CD4-positive, alpha-beta T cell treated with Interleukin-21 for 1 hour (primary cell): Measurements from ENCODE around the gene ABCB1.
"Not testable (repeated sequence)": the region's sequence is repeated elsewhere in the genome, so short reads cannot be mapped to it uniquely, and the experiment has no call there.

ENCODE experiments used
- DNase-seq: peaks from one replicate; pipeline ENCODE4 v3.0.0-alpha.2; 2020

The ABCB1 gene

DNA sequence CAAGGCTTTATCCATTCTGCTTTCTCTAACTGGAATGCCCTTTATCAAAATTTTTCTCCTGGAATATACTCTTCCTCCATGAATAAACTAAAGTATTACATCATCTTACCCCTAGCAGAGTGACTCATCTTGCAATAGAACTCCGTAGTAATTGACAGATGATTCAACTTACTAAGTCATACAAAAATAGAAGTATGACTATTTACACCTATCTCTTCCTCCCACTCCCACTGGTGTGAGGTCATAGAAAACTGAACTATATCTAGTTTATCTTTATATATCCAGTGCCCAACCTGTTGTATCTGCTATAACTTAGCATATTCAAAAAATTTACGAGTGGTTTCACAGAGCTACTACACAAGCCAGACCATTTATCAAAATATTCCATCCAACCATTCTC is 26.1 kb downstream of the ABCB1 start:
- no peak for DNase-seq

DNA sequence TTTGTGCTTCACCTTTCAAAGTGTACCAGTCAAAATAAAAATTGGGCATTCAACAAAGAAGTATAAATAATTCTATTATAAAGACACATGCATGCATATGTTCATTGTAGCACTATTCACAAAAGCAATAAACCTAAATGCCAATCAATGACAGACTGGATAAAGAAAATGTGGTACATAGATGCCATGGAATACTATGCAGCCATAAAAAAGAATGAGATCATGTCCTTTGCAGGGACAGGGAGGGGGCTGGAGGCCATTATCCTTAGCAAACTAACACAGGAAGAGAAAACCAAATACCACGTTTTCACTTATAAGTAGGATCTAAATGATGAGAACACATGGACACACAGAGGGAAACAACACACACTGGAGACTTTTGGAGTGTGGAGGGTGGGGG is 28.2 kb downstream of the ABCB1 start:
- DNase-seq = not testable (repeated sequence)

DNA sequence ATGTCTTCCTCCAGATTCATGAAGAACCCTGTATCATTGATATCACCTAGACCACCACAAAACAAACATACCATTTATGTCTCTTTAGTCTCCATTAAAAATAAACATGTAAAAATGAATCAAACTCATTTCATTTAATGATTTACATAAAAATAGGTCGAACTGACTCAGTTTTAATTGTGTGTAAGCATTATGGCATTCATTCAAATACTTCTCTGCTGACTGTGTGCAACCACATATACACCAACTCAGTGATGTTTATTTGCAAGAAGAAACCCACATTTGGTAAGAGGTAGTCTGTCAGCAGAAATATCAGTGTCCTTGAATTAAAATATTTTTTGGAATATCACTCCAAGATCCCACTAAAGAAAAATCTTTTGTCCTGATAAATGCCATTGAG is 30.5 kb downstream of the ABCB1 start:
- no peak for DNase-seq

DNA sequence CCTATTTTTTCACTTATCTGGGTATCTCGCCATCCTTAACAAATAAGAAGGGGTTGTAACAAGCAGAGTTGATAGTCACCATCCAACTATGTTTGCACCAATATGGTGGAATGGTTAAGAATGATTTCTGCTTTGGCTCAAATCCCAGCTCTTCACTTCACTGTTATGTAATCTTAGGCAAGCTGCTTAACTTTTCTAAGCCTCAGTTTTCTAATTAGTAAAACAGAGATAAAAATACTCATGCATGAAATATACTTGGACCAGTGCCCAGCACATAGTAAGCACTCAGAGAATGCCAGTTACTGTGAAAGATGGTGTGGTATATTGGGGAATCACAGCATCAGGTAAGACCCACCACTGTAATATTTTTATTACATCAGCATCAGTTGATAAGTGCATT is 33.6 kb downstream of the ABCB1 start:
- no peak for DNase-seq

DNA sequence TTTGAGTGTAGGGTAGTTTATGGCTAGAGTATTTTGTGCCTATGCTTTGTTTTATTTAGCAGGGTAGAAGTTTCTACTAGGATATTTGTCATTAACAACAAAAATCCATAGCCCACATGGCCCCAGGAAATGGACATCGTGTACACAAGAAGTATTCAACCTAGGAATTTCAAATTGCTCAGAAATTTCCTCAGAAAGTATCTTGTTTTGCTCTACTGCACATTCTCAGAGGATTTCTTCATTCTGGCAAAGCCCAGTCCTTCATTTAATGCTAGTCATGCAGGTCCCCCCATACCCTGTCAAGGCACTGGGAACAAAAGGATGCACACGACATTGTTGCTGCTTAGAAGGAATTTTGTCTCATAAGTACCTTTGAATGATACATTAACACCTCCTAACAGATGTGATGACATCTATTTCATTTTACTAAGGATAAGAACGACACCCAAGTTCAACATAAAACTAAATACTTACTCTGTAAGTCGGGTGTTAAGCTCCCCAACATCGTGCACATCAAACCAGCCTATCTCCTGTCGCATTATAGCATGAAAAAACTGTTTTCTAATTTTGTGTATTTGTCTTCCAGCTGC is 34.3 kb downstream of the ABCB1 start:
- no peak for DNase-seq

DNA sequence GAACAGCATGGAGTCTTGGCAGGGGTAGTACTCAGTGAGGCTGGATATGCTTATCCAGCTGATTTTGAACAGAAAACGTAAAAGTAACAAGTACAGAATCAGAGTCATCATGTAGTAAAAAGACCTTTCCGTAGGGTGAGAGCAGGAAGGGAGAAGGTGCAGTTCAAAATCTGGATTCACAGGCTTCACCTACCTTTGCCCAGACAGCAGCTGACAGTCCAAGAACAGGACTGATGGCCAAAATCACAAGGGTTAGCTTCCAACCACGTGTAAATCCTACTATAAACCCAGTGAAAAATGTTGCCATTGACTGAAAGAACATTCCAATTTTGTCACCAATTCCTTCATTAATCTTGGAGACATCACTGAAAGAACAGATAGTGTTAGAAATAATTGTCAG is 34.8 kb downstream of the ABCB1 start:
- DNase-seq = no peak

DNA sequence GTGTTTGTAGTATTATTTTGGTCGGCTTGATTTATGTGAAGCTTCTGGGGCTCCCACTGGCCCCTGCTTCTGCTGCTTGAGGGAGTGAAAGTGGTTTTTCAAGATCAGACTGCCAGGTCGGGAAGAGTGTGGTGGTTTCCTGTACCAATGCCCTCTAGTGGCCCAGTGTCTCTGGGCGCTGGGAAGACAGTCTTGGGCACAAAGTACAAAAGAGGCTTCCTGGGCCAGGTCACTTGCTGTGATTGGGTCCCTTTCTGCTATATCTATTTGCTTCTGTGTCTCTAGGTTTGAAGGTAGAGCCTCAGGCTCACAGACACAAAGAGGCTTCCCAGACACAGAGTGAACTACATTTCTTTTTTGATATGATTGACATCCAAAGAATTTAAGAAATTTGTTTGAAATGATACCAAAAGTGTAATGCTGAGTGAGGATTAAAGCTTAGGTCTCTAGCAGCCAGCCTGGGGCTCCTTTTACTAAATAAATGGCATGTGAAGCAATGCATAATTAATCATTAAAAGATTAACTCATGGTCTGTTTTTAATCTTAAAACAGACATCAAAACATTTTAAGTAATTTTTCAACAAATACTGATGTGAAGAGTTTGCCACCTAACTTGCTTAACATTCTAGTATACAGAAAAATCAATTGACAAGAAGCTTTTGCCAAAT is 36.3 kb downstream of the ABCB1 start:
- peak; percentile 15 for DNase-seq

DNA sequence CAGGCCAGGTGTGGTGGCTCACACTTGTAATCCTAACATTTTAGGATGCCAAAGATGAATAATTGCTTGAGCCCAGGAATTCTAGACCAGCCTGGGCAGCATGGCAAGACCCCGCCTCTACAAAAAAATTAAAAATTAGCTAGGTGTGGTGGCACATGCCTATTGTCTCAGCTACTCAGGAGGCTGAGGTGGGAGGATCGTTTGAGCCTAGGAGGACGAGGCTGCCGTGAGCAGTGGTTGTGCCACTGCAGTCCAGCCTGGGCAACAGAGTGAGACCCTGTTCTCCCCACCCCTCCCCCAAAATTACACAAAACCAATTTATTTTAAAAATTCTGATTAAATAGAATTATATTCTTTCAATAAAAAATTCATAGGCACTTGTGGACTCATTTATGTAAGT is 39.0 kb downstream of the ABCB1 start:
- DNase-seq = no peak

DNA sequence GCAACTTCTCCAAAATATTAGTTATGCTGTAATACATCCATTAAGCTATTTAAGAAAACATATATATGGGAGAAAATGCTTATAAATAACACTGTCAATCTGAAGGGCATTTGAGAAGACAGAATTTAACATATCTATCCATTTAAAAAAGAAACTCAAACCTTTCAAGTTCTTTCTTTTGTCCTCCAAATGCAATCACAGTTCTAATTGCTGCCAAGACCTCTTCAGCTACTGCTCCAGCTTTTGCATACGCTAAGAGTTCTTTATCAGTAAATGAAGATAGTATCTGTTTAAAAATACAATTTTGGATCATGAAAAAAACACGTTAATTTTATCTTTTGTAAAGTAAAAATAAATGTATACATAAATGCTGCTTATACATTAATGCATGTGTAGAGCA is 39.6 kb downstream of the ABCB1 start:
- DNase-seq = no peak

DNA sequence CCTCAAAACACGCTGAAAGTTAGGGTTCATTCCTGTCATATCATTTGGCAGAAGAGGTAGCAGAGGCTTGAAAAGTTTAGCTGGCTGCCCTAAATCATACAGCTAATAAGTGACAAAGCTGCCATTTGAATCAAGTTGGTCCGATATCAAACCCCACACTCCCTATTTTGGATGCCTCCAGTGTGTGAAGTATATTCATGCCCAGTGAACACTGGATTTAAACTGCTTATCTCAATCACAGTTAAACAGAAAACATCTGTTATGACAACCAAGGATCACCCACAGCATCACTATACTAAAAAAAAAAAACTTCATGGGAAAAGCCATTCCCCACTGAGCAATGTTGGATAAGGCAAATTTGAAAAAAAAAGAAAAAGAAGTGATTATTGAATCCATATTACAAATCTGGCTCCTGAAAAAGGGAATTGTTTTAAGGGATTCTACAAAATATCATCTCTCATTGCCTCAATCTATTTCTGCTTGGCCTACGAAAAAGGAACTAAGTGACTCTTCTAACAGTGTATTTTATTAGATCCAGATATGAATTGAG is 48.3 kb downstream of the ABCB1 start:
- no peak for DNase-seq

DNA sequence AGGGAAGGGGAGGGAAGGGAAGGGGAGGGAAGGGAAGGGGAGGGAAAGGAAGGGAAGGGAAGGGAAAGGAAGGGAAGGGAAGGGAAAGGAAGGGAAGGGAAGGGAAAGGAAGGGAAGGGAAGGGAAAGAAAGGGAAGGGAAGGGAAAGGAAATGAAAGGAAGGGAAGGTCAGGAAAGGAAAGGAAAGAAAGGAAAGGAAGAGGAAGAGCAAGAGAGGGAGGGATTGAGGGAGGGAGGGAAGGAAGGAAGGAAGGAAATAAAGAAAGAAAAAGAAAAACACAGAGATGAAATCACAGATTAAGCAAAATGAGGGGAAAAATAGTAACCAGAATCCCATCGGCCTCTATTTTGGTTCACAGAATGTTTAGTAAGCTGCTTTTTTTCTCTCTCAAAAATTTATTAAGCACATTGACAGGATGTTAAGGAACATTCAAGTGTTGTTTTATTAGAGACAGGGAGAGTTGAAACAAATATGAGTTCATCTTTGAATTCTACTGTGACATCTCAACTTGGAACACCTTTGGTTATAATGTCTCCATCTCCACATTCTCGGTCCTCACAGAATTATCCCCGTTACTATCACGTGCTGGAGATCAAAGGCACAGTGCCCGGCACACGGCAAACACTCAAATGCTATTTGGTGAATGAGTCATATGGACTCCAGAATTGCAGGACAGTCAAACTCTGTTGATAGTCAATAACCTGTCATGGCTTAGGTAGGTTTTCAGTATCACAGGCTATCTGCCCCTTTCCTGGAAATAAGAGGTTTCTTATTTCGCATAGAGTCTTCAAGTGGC is 52.4 kb downstream of the ABCB1 start:
- DNase-seq = no peak

DNA sequence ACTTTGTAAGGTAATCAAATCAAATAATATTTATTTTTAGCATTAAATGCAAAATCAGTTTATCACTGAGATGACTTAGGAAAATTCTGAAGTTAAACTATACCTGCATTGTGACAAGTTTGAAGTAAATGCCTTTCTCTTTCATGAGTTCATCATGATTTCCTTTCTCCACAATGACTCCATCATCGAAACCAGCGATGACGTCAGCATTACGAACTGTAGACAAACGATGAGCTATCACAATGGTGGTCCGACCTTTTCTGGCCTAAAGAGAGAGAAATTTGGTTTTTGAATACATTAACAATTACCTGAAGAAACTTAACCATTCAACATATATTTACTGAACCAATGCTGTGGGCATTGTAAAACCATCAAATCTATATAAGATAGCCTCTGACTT is 54.9 kb downstream of the ABCB1 start:
- DNase-seq = no peak

DNA sequence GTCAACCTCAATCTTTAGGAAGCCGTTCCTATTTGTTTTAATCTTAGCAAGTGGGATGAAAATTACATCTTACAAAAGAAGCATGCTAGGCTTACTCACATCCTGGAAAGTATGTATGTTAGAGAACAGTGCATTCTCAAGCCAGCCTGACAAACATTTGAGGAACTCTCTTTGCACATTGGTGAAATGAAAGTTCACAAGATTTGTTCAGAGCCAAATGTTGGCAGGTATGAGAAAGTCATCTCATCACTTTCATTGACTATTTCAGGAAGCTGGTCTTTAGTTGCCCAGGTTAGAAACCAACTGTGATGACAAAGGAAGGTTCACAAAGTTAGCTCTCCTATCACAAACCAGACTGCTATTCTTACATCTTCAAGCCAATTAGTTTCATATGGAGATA is 57.1 kb downstream of the ABCB1 start:
- no peak for DNase-seq

DNA sequence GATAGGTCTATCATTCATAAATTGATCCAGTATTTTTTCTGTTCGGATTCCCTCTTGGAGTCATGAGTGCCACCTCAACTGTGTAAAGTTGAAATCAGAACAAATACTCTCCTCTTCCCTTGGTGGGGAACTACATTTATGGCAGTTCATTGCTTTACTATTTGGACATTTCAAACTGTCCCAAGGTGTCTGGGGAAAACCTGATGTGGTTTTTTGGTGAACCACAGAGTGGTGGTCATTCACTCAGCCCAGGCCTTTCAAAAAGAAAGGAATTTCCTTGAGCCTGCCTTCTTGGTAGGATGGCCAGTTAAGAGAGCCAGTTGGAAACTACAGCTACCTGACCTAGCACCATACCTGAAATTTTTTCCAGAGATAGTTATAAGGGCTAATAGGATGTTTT is 59.0 kb downstream of the ABCB1 start:
- DNase-seq = no peak

DNA sequence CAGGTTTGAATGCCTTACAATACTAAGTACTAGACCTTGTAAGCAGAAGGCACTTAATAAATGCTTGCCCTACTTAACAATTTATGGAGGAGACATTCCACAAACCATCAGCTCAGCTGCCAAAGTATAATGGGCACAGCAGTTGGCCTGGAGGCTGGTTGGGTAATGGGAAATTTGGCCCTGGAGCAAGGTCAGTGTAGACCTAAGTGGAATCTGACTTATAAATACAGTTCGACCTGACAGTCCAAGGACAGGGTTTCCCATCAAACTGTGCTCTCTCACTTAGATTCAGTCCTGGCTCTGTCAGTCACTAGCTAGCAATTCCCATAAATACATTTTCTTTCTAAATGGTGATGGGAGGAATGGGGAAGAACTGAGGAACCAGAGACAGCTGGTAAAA is 62.6 kb downstream of the ABCB1 start:
- no peak for DNase-seq

DNA sequence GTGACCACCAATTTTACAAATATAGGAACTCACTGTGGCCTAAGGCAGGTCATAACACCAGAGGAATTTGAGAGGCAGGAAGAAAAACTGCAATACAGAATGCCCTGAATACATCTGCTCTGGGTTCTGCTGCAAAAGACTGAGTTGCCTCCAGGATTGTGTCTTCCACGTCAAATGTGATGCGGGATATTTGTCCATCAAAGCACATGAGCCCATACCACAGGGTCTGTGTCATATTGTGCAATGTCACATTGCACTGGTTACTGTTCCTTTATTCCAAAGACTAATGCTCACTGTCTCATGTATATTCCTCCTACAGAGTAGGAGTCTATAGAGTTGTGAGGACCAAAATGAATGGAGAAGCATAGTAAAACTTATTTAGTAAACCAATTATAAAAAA is 66.6 kb downstream of the ABCB1 start:
- DNase-seq = no peak

DNA sequence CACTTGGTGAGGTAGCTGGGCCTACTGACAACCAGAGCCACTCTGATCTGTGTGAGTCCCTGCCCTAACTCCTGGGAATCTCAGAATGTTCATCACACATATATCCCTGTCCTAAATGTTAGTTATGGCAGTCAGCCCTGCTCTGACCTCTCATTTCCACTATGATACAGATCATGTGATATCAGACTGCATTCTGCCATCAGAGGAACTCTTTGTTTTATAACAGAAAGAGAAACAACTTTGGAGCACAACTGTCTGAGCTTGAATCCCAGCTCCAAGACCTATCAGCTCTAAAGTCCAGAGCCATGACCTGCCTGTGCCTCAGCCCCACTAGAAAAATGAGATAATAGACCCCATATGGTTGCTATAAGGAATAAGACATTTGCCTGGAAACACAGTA is 70.6 kb downstream of the ABCB1 start:
- no peak for DNase-seq

DNA sequence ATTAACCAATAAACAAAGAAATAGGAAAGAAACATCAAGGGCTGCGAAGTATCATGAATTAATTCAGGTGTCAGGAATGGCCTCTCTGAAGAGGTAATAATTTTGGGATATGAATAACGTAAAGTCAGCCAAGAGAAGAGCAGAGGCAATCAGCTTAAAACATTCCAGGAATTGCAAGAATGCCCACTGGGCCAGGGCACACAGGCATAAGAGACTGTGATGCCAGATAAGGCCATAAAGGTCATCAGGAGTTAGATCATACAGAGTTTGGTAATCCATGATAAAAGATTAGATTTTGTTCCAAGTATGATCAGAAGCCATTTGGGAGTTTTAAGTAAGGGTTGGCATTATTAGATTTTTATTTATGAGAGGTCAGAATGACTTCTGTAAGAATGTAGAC is 72.0 kb downstream of the ABCB1 start:
- no peak for DNase-seq

DNA sequence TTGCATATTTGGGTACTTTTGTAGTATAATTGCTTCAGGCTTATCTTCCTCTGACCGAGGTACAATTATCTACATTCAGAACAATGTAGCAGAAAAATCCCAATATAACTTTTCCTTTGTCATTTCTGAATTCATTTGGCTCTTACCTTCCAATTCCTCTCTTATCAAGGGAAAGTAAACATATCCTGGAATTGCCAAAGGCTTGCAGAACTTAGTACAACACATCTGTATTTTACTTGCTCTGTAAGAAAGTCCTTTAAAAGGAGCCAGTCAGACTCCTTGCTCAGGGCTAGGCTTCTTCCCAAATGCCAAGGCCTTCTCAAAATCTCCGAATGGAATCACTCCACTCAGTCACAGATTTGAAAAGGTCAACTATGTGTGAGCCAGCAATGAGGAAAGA is 81.9 kb downstream of the ABCB1 start:
- DNase-seq = no peak

DNA sequence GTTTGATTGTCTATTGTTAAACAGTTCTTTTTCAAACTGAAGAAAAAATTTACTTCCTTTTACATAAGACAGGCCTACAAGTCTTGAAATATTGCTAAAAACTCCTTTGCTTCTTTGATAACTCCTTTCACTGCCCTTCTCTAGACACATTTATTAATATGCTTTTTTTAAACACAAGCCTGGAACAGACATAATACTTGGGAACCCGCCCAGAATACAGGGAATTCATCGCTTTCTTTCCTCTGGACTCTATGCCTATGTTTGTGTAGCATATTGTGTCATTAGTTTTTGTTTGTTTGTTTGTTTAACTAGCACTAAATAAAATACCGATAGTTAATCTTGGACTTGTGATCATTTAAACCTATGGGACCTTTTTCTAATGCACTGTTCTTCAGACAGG is 82.8 kb downstream of the ABCB1 start:
- no peak for DNase-seq

DNA sequence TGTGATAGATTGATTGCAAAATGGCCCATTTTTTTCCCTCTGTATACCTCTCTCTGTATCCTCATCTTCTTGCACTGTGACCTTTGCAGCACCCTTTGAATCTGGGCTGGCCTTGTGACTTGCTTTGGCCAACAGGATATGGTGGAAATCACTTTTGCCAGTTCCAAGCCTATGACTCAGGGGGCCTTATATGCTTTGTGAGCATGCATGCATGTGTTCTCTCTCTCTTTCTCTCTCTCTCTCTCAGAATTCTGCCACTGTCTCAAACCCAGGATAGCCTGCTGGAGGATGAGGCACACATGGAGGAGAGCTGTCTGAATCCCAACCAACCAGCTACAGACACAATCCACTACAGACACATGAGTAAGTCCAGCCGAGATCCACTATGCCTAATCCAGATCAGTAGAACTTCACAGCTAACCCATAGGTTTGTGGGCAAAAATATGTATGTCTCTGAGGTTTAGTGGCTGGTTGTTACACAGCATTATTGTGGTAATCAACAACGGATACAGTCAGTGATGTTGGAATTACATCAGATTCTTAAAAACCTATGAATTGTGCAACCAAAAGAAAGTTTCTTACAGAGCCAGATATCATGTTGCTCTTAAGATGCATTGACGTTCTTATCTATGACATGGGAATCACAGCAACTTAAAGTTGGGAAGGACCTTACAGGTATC is 83.4 kb downstream of the ABCB1 start:
- no peak for DNase-seq

DNA sequence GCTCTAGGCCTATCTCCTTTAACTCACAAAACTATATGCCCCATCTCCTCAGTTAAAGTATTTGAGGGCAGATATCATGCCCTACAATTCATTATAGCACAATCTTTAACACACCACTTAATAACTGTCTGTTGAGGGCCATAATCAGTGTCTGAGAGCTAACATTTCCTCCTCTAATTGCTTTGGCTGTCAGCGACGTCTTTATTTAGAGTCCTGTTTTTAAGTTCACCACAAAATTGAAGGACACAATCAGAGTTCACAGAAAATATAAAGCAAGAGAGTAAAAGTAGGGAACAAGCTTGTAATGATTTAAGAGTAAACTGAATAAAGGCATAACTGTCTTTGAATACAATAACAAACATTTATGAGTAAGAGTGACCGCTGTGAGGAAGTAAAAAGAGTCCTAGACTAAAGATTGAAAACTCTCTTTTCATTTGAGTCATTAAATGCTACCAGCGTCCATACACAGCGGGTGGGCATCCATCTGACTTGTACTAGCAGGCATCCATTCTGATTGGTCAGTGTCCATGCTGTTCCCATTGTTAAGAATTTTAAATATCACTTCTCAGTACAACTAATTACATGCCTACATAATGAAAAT is 86.8 kb downstream of the ABCB1 start:
- no peak for DNase-seq

DNA sequence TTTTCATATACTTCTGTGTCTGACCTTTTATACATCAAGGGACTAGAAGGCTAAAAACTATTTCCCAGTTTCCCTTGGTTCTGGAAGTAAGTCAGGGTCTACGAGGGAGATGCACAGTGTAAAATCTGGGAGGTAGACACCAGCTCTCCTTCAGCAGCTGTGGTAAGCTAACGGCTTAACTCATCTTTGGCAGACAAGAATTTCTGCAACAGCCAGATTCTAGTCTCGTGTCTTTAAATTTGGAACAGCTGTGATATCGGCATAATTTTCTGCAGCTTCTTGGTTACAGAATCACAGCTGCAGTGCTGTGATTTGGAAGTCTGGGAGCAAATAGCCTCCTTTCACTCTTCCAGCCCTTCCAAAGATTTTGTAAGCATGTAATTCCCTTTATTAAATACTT is 87.8 kb downstream of the ABCB1 start:
- no peak for DNase-seq
